H9 (cell line): Measurements from ENCODE around the gene ELP1. TPM values are rescaled to one million over a fixed set of nuclear protein-coding genes. Genes with fewer than 3 reads are reported as not detected.

ENCODE experiments used
- DNase-seq: peaks from one replicate; pipeline ENCODE4 v3.0.0-alpha.2; 2017
- H2AFZ ChIP-seq: one replicate; pipeline ENCODE4 v1.6.1; 2013; ENCODE audit warnings: mild to moderate bottlenecking, low read length, control low read depth, moderate library complexity
- H2AK5ac ChIP-seq: 2 replicates; pipeline ENCODE4 v1.6.1; 2013; ENCODE audit warnings: low read length, control low read depth, mixed read lengths; ENCODE audit not compliant: insufficient read length
- H2BK120ac ChIP-seq: one replicate; pipeline ENCODE4 v1.6.1; 2013; ENCODE audit warnings: low read depth, mild to moderate bottlenecking, low read length, control low read depth, inconsistent platforms; ENCODE audit not compliant: poor library complexity, severe bottlenecking
- H2BK12ac ChIP-seq: 2 replicates; pipeline ENCODE4 v1.6.1; 2013; ENCODE audit warnings: low read length, control low read depth, mixed read lengths, low read depth; ENCODE audit not compliant: insufficient read length
- H2BK15ac ChIP-seq: 2 replicates; pipeline ENCODE4 v1.6.1; 2013; ENCODE audit warnings: low read depth, low read length, control low read depth
- H2BK20ac ChIP-seq: one replicate; pipeline ENCODE4 v1.6.1; 2013; ENCODE audit warnings: low read depth, mild to moderate bottlenecking, low read length, control low read depth, inconsistent platforms; ENCODE audit not compliant: poor library complexity, severe bottlenecking
- H2BK5ac ChIP-seq: 2 replicates; pipeline ENCODE4 v1.6.1; 2013; ENCODE audit warnings: low read length, control low read depth, mixed read lengths; ENCODE audit not compliant: insufficient read length
- H3K14ac ChIP-seq: 2 replicates; pipeline ENCODE4 v1.6.1; 2013; ENCODE audit warnings: low read length, control low read depth; ENCODE audit not compliant: insufficient read depth
- H3K18ac ChIP-seq: 2 replicates; pipeline ENCODE4 v1.6.1; 2013; ENCODE audit warnings: low read depth, mild to moderate bottlenecking, mixed read lengths, low read length, control low read depth; ENCODE audit not compliant: insufficient read length
- H3K23ac ChIP-seq: 2 replicates; pipeline ENCODE4 v1.6.1; 2013; ENCODE audit warnings: low read length, control low read depth, mixed read lengths, low read depth; ENCODE audit not compliant: insufficient read length
- H3K23me2 ChIP-seq: 2 replicates; pipeline ENCODE4 v1.6.1; 2013; ENCODE audit warnings: low read depth, mild to moderate bottlenecking, mixed read lengths, low read length, control low read depth; ENCODE audit not compliant: insufficient read length, poor library complexity, severe bottlenecking
- H3K27ac ChIP-seq: 2 replicates; pipeline ENCODE4 v1.5.1; 2013; ENCODE audit warnings: low read length, control low read depth, mixed read lengths, low read depth; ENCODE audit not compliant: insufficient read length
- H3K27me3 ChIP-seq: 2 replicates; pipeline ENCODE4 v1.6.1; 2013; ENCODE audit warnings: low read length, control low read depth, inconsistent platforms; ENCODE audit not compliant: insufficient read depth
- H3K4ac ChIP-seq: 2 replicates; pipeline ENCODE4 v1.6.1; 2013; ENCODE audit warnings: low read depth, mild to moderate bottlenecking, control low read depth, inconsistent platforms, low read length, moderate library complexity
- H3K4me1 ChIP-seq: 2 replicates; pipeline ENCODE4 v1.6.1; 2013; ENCODE audit warnings: low read length, control low read depth, inconsistent platforms; ENCODE audit not compliant: insufficient read depth
- H3K4me2 ChIP-seq: 2 replicates; pipeline ENCODE4 v1.6.1; 2013; ENCODE audit warnings: low read length, control low read depth, mixed read lengths; ENCODE audit not compliant: insufficient read length, insufficient read depth
- H3K56ac ChIP-seq: 2 replicates; pipeline ENCODE4 v1.6.1; 2013; ENCODE audit warnings: low read depth, mild to moderate bottlenecking, mixed read lengths, low read length, control low read depth; ENCODE audit not compliant: insufficient read length
- H3K79me1 ChIP-seq: 2 replicates; pipeline ENCODE4 v1.6.1; 2013; ENCODE audit warnings: low read depth, mild to moderate bottlenecking, moderate library complexity, low read length, control low read depth, inconsistent platforms; ENCODE audit not compliant: insufficient read depth, poor library complexity, severe bottlenecking
- H3K79me2 ChIP-seq: 2 replicates; pipeline ENCODE4 v1.6.1; 2013; ENCODE audit warnings: low read length, control low read depth, inconsistent platforms; ENCODE audit not compliant: insufficient read depth
- H3K9ac ChIP-seq: 2 replicates; pipeline ENCODE4 v1.6.1; 2013; ENCODE audit warnings: low read length, control low read depth, mixed read lengths; ENCODE audit not compliant: insufficient read length; ENCODE audit errors: extremely low read depth
- H3K9me3 ChIP-seq: one replicate; pipeline ENCODE4 v1.6.1; 2013; ENCODE audit warnings: low read depth, low read length, inconsistent platforms; ENCODE audit not compliant: control insufficient read depth
- H3T11ph ChIP-seq: one replicate; pipeline ENCODE4 v1.6.1; 2013; ENCODE audit warnings: mild to moderate bottlenecking, low read length, control low read depth, inconsistent platforms
- H4K20me1 ChIP-seq: one replicate; pipeline ENCODE4 v1.6.1; 2013; ENCODE audit not compliant: control insufficient read depth, insufficient read length, insufficient read depth
- H4K5ac ChIP-seq: 2 replicates; pipeline ENCODE4 v1.6.1; 2013; ENCODE audit warnings: low read depth, mild to moderate bottlenecking, mixed read lengths, low read length, control low read depth; ENCODE audit not compliant: insufficient read length
- H4K8ac ChIP-seq: replicated peaks from 2 replicates; pipeline ENCODE4 v1.6.1; 2013; ENCODE audit warnings: low read length, control low read depth, mixed read lengths, low read depth; ENCODE audit not compliant: insufficient read length
- H4K91ac ChIP-seq: 2 replicates; pipeline ENCODE4 v1.6.1; 2013; ENCODE audit warnings: low read depth, mild to moderate bottlenecking, moderate library complexity, mixed read lengths, low read length, control low read depth; ENCODE audit not compliant: insufficient read length
- H3K27ac Mint-ChIP-seq, 3 experiments: 2 replicates in 2 of 3; 3 replicates in 1 of 3; pipeline ENCODE4 v1.8.0; 2020 to 2021; ENCODE audit warnings: mixed read lengths in 3 of 3, mild to moderate bottlenecking in 1 of 3, moderate library complexity in 1 of 3
- H3K27me3 Mint-ChIP-seq: 2 replicates; pipeline ENCODE4 v1.8.0; 2021; ENCODE audit warnings: low read depth, mild to moderate bottlenecking, moderate library complexity, mixed read lengths
- H3K36me3 Mint-ChIP-seq, 3 experiments: 2 replicates in 2 of 3; 3 replicates in 1 of 3; pipeline ENCODE4 v1.8.0; 2020 to 2021; ENCODE audit warnings: low read depth in 3 of 3, mixed read lengths in 3 of 3; ENCODE audit not compliant: insufficient read depth in 1 of 3
- H3K4me1 Mint-ChIP-seq, 2 experiments: 2 replicates each; pipeline ENCODE4 v1.8.0; 2020; ENCODE audit warnings: mixed read lengths in 2 of 2
- H3K4me3 Mint-ChIP-seq, 2 experiments: 2 replicates in 1 of 2; 3 replicates in 1 of 2; pipeline ENCODE4 v1.8.0; 2020 to 2021; ENCODE audit warnings: mild to moderate bottlenecking in 2 of 2, mixed read lengths in 2 of 2, moderate library complexity in 1 of 2
- H3K9me3 Mint-ChIP-seq, 2 experiments: 2 replicates in 1 of 2; 3 replicates in 1 of 2; pipeline ENCODE4 v1.8.0; 2020; ENCODE audit warnings: mild to moderate bottlenecking in 2 of 2, mixed read lengths in 2 of 2, moderate library complexity in 1 of 2
- WGBS: extraction: QIAGEN DNeasy Blood & Tissue Kit; methylation state at CpG from one replicate; pipeline ENCODE4 v1.1.7; 2013; ENCODE audit warnings: missing lambda C conversion rate, low lambda C conversion rate, mixed read lengths; ENCODE audit not compliant: insufficient read length; ENCODE audit errors: extremely low coverage; 5-methylcytosine and 5-hydroxymethylcytosine counted together
- total RNA-seq: library from RNA; stranded (reverse); gene quantifications from 2 replicates; pipeline ENCODE4 v1.2.1, GENCODE V29; 2021
- TF ChIP-seq, protein P1 (sequence below): fragments of 200-600 bp; sonication (generic); conservative IDR thresholded peaks from 3 replicates; pipeline ENCODE4 v1.8.0; 2021; ENCODE audit warnings: antibody characterized with exemption, mild to moderate bottlenecking

The ELP1 gene
- total RNA-seq, 1 experiment from 2014 or later, result 38.7 TPM

DNA sequence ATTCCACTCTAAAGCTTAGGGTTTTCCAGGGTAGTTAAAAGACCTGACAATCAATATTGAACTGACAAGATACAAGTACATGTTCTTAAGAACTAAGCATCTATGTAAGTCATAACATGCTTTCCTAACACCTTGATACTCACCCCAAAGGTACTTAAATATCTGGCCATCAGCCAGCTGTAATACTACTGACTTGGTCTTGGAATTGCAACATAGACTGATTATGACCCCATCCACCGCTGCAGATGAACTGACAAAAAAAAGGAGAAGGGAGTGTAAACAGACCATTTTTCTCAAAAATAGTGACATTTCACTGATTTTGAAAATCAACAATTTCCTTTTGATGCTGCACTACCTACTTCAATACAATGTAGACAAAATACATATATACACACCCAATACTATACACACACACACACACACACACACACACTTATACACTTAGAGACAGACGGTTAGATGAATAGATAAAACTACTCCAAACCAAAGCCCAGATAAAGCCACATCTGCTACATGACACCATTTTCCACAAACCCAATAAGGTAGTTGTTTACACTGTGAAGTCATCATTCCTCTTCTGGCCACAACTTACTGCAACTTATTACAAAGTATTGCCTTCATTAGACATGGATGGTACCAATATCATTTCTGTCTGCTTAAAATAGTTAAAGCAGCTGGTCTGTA lies 30.4 kb downstream of the ELP1 start:
- Histone ChIP-seq H4K91ac (no peak overlapping the region), H2BK15ac (no peak overlapping the region), H2BK5ac (no peak overlapping the region), H4K8ac (no peak overlapping the region), H2BK20ac (no peak overlapping the region), H3K79me1 (no peaks in the 10 kb centered on the region), H3T11ph (no peak overlapping the region), H3K23me2 (no peaks in the 10 kb centered on the region), H3K14ac (no peak overlapping the region), H3K4me1 (no peaks in the 10 kb centered on the region), H4K20me1 (no peaks in the 10 kb centered on the region), H3K4me2 (no peak overlapping the region), H3K9ac (no peak overlapping the region), H3K18ac (no peak overlapping the region), H2AK5ac (no peak overlapping the region), H3K23ac (no peak overlapping the region), H4K5ac (no peak overlapping the region), H3K27ac (no peak overlapping the region), H3K56ac (no peak overlapping the region), H3K27me3 (no peaks in the 10 kb centered on the region), H3K4ac (no peak overlapping the region), H3K79me2 (no peaks in the 10 kb centered on the region), H2AFZ (no peak overlapping the region), H2BK120ac (no peak overlapping the region), H3K9me3 (no peaks in the 10 kb centered on the region), H2BK12ac (no peak overlapping the region)
- H3K4me3 Mint-ChIP-seq, result no peak overlapping the region
- no peaks in the 10 kb centered on the region for H3K4me1 Mint-ChIP-seq
- no peak overlapping the region for H3K27ac Mint-ChIP-seq
- no CpG with 5 or more reads among the region's 2 CpGs for WGBS
- no peaks in the 10 kb centered on the region for H3K9me3 Mint-ChIP-seq
- DNase-seq, result no peak
- TF ChIP-seq, protein P1, sequence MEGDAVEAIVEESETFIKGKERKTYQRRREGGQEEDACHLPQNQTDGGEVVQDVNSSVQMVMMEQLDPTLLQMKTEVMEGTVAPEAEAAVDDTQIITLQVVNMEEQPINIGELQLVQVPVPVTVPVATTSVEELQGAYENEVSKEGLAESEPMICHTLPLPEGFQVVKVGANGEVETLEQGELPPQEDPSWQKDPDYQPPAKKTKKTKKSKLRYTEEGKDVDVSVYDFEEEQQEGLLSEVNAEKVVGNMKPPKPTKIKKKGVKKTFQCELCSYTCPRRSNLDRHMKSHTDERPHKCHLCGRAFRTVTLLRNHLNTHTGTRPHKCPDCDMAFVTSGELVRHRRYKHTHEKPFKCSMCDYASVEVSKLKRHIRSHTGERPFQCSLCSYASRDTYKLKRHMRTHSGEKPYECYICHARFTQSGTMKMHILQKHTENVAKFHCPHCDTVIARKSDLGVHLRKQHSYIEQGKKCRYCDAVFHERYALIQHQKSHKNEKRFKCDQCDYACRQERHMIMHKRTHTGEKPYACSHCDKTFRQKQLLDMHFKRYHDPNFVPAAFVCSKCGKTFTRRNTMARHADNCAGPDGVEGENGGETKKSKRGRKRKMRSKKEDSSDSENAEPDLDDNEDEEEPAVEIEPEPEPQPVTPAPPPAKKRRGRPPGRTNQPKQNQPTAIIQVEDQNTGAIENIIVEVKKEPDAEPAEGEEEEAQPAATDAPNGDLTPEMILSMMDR, result no peak
- peaks cover 13 to 79% (median 60%) of the 10 kb centered on the region in 3 experiments; a peak in 6 of 7 replicates for H3K36me3 Mint-ChIP-seq
- H3K27me3 Mint-ChIP-seq, result no peaks in the 10 kb centered on the region
